HCT116 (cell line): ENCODE measurements around the gene TRERF1. TPM values are rescaled to one million over a fixed set of nuclear protein-coding genes. Genes with fewer than 3 reads are reported as not detected.

ENCODE experiments used
- ATAC-seq: fragments of 200-7000 bp; cut with Tn5 transposase; 2 replicates; pipeline ENCODE4 v1.9.1; 2020; ENCODE audit warnings: mild to moderate bottlenecking, moderate library complexity
- BruUV-seq: library from RNA; stranded (reverse); fragments of 400-500 nt; replicated peaks from 2 replicates; lab custom pipeline; 2021; lab: Mats Ljungman, UMichigan
- CTCF ChIA-PET: fragments of 300-600 bp; sonication (Branson Sonifier 250); formaldehyde crosslinking; loops from one replicate; lab custom pipeline; 2021; ENCODE audit warnings: antibody characterized with exemption; lab: Charles Lee
- POLR2A ChIA-PET: fragments of 300-600, 350-600 bp; sonication (Branson Sonifier 250); formaldehyde crosslinking; loops from one replicate; lab custom pipeline; 2021; ENCODE audit warnings: antibody characterized with exemption; lab: Charles Lee
- RAD21 ChIA-PET, 2 experiments: fragments of 300-600 bp; sonication (Branson Sonifier 250); formaldehyde crosslinking; loops; one replicate each; lab custom pipeline; 2023; ENCODE audit warnings: low total read pairs in 2 of 2; ENCODE audit not compliant: uncharacterized antibody in 2 of 2, unreplicated experiment in 2 of 2, low non-redundant PET in 1 of 2; lab: Charles Lee
- DNase-seq: peaks from one replicate; pipeline ENCODE4 v3.0.0-alpha.2; 2010; ENCODE audit warnings: low read depth, low spot score
- H2AFZ ChIP-seq: fragments of 200-600 bp; shearing (Covaris generic), sonication (generic); 2 replicates; pipeline ENCODE4 v1.6.1; 2017; ENCODE audit warnings: low read depth, mixed run types, mixed read lengths, antibody characterized with exemption, low read length; ENCODE audit not compliant: poor library complexity, severe bottlenecking
- H3K27ac ChIP-seq: 2 replicates; pipeline ENCODE4 v1.5.1; 2012; ENCODE audit warnings: low read depth, low read length
- H3K27me3 ChIP-seq: fragments of 200-600 bp; sonication (generic); 2 replicates; pipeline ENCODE4 v1.6.1; 2016; ENCODE audit warnings: mixed run types, low read length, mixed read lengths; ENCODE audit not compliant: insufficient read depth
- H3K36me3 ChIP-seq, 2 experiments: fragments of 200-500 bp in 1 of 2; fragments of 200-600 bp in 1 of 2; sonication (Bioruptor generic) in 1 of 2; sonication (generic) in 1 of 2; 2 replicates each; pipeline versions ENCODE4 v1.5.1 to v1.6.1; 2014 to 2016; ENCODE audit warnings: low read length in 2 of 2, inconsistent platforms in 1 of 2, mixed read lengths in 1 of 2, mixed run types in 1 of 2; ENCODE audit not compliant: insufficient read depth in 2 of 2, control insufficient read depth in 1 of 2
- H3K4me1 ChIP-seq, 2 experiments: fragments of 200-600 bp in 1 of 2; sonication (generic) in 1 of 2; 2 replicates each; pipeline versions ENCODE4 v1.5.1 to v1.6.1; 2012 to 2017; ENCODE audit warnings: low read length in 2 of 2, inconsistent platforms in 1 of 2, mild to moderate bottlenecking in 1 of 2, mixed read lengths in 1 of 2, mixed run types in 1 of 2, moderate library complexity in 1 of 2; ENCODE audit not compliant: insufficient read depth in 2 of 2, control insufficient read depth in 1 of 2
- H3K4me2 ChIP-seq: fragments of 200-600 bp; sonication (generic); 2 replicates; pipeline ENCODE4 v1.6.1; 2017; ENCODE audit warnings: mixed run types, low read length, mixed read lengths
- H3K4me3 ChIP-seq, 2 experiments: fragments of 200-600 bp in 1 of 2; sonication (generic) in 1 of 2; replicated peaks in 1 of 2; 2 replicates each; pipeline ENCODE4 v1.5.1; 2011 to 2016; ENCODE audit warnings: low read length in 2 of 2, control low read depth in 1 of 2, low read depth in 1 of 2, mild to moderate bottlenecking in 1 of 2, mixed read lengths in 1 of 2, mixed run types in 1 of 2
- H3K79me2 ChIP-seq: fragments of 200-600 bp; sonication (generic); 2 replicates; pipeline ENCODE4 v1.6.1; 2017; ENCODE audit warnings: mild to moderate bottlenecking, mixed run types, low read length, moderate library complexity, mixed read lengths; ENCODE audit not compliant: insufficient read depth
- H3K9ac ChIP-seq: fragments of 200-600 bp; sonication (generic); 2 replicates; pipeline ENCODE4 v1.6.1; 2016; ENCODE audit warnings: low read length, mixed read lengths
- H3K9me2 ChIP-seq: fragments of 200-600 bp; sonication (generic), shearing (Covaris generic); 2 replicates; pipeline ENCODE4 v1.6.1; 2017; ENCODE audit warnings: mixed run types, mild to moderate bottlenecking, moderate library complexity; ENCODE audit not compliant: insufficient read depth
- H3K9me3 ChIP-seq, 2 experiments: fragments of 200-500 bp in 1 of 2; fragments of 200-600 bp in 1 of 2; sonication (Bioruptor generic) in 1 of 2; sonication (generic) in 1 of 2; 2 replicates each; pipeline ENCODE4 v1.6.1; 2014 to 2017; ENCODE audit warnings: low read length in 2 of 2, mixed read lengths in 2 of 2, inconsistent platforms in 1 of 2, low read depth in 1 of 2, mild to moderate bottlenecking in 1 of 2, mixed run types in 1 of 2, moderate library complexity in 1 of 2; ENCODE audit not compliant: control insufficient read depth in 1 of 2, insufficient read depth in 1 of 2
- H4K20me1 ChIP-seq: fragments of 200-600 bp; sonication (generic), shearing (Covaris generic); 2 replicates; pipeline ENCODE4 v1.6.1; 2017; ENCODE audit warnings: mixed run types, mild to moderate bottlenecking, moderate library complexity; ENCODE audit not compliant: insufficient read depth
- ATF3 ChIP-seq: IDR thresholded peaks from 2 replicates; pipeline ENCODE4 v1.6.1; 2012
- CBX3 ChIP-seq: IDR thresholded peaks from 2 replicates; pipeline ENCODE4 v1.6.1; 2012; ENCODE audit warnings: low read depth
- CEBPB ChIP-seq: IDR thresholded peaks from 2 replicates; pipeline ENCODE4 v1.6.1; 2012; ENCODE audit warnings: low read depth
- CTCF ChIP-seq, 3 experiments: fragments of 200-600 bp in 1 of 3; sonication (generic) in 1 of 3; IDR thresholded peaks in 2 of 3; conservative IDR thresholded peaks in 1 of 3; 2 replicates each; pipeline ENCODE4 v1.5.1; 2012 to 2017; ENCODE audit warnings: low read depth in 2 of 3, low read length in 2 of 3, antibody characterized with exemption in 1 of 3, borderline replicate concordance in 1 of 3, control low read depth in 1 of 3, mild to moderate bottlenecking in 1 of 3, mixed read lengths in 1 of 3, mixed run types in 1 of 3, moderate library complexity in 1 of 3; ENCODE audit not compliant: insufficient read depth in 1 of 3
- EGR1 ChIP-seq: IDR thresholded peaks from 2 replicates; pipeline ENCODE4 v1.6.1; 2012; ENCODE audit warnings: low read depth
- EZH2 ChIP-seq: fragments of 200-600 bp; sonication (generic); IDR thresholded peaks from 2 replicates; pipeline ENCODE4 v1.6.1; 2017; ENCODE audit warnings: antibody characterized with exemption, mixed run types
- EZH2phosphoT487 ChIP-seq: fragments of 200-600 bp; IDR thresholded peaks from 2 replicates; pipeline ENCODE4 v1.6.1; 2018; ENCODE audit warnings: antibody characterized with exemption, borderline replicate concordance
- FOSL1 ChIP-seq: IDR thresholded peaks from 2 replicates; pipeline ENCODE4 v1.6.1; 2012; ENCODE audit warnings: low read depth
- JUND ChIP-seq: IDR thresholded peaks from 2 replicates; pipeline ENCODE4 v1.6.1; 2012
- MAX ChIP-seq: IDR thresholded peaks from 2 replicates; pipeline ENCODE4 v1.6.1; 2012
- POLR2AphosphoS5 ChIP-seq: IDR thresholded peaks from 2 replicates; pipeline ENCODE4 v1.6.1; 2011; ENCODE audit warnings: mild to moderate bottlenecking, low read depth, low read length, moderate library complexity
- RAD21 ChIP-seq: IDR thresholded peaks from 2 replicates; pipeline ENCODE4 v1.6.1; 2012; ENCODE audit warnings: low read depth, mild to moderate bottlenecking
- REST ChIP-seq: IDR thresholded peaks from 2 replicates; pipeline ENCODE4 v1.6.1; 2012; ENCODE audit warnings: low read depth
- SIN3A ChIP-seq: IDR thresholded peaks from 2 replicates; pipeline ENCODE4 v1.6.1; 2012; ENCODE audit warnings: low read depth
- SP1 ChIP-seq: IDR thresholded peaks from 2 replicates; pipeline ENCODE4 v1.6.1; 2012; ENCODE audit warnings: low read depth
- ZBTB33 ChIP-seq: IDR thresholded peaks from 2 replicates; pipeline ENCODE4 v1.6.1; 2011; ENCODE audit warnings: mild to moderate bottlenecking, low read length, moderate library complexity; ENCODE audit not compliant: insufficient replicate concordance; ENCODE audit errors: extremely low read depth
- ZNF274 ChIP-seq: fragments of 200-500 bp; sonication (Bioruptor generic); IDR thresholded peaks from 2 replicates; pipeline ENCODE4 v1.6.1; 2014; ENCODE audit warnings: mild to moderate bottlenecking, low read depth, low read length, inconsistent platforms
- intact Hi-C: fragments of 100-400 bp; cut with micrococcal nuclease; formaldehyde crosslinking; loops from 2 replicates; pipeline ENCODE4 v1.10.0; 2022
- total RNA-seq: library from RNA; stranded (reverse); gene quantifications from one replicate; pipeline ENCODE4 v1.2.1, GENCODE V29; 2021; ENCODE audit not compliant: unreplicated experiment

The TRERF1 gene
- total RNA-seq, 1 experiment from 2014 or later, result 12.4 TPM

- Histone ChIP-seq H3K4me1 (peaks cover 48 to 85% of the 10 kb centered on the region in 2 experiments), H3K9me3 (no peaks in the 10 kb centered on the region), H3K4me2 (peak overlapping the region; percentile 78), H3K79me2 (no peaks in the 10 kb centered on the region), H3K4me3 (peak overlapping the region; percentile 23 to 42), H3K9ac (peak overlapping the region; percentile 59), H3K9me2 (no peaks in the 10 kb centered on the region), H2AFZ (peak overlapping the region; percentile 42), H3K36me3 (no peaks in the 10 kb centered on the region), H3K27ac (peak overlapping the region; percentile 84), H3K27me3 (no peaks in the 10 kb centered on the region), H4K20me1 (no peaks in the 10 kb centered on the region)
- intact Hi-C loops, result loop anchor here (5.0 to 10.0 kb wide), 3 partner anchors 302 to 650 kb away; partner anchors contain the start of genes BYSL, MED20 and RPL7L1
- ATAC-seq (peak; percentile 62), DNase-seq (peak; percentile 97)
- TSS peak; percentile 41 for BruUV-seq
- ChIA-PET CTCF (interaction anchor here (0.7 to 3.0 kb wide), 3 partner anchors 9 to 682 kb away, joined by 3 to 13 read pairs (median 3); partner anchors contain the start of gene TRERF1), POLR2A (interaction anchor here (1.1 kb wide), 1 partner anchor 9 kb away, joined by 3 read pairs; no protein-coding TSS in a partner anchor), RAD21 (interaction anchor here (0.6 to 1.0 kb wide), 2 partner anchors 227 to 423 kb away, joined by 4 read pairs; partner anchors contain the start of gene TRERF1 (in 1 of the 2))
- TF ChIP-seq JUND, result peak; percentile 99
- TF ChIP-seq EGR1, result peak; percentile 28; the same call in 1 of the 2 replicates
- TF ChIP-seq ZBTB33, result no peak
- TF ChIP-seq SIN3A, result peak; percentile 91
- peak; percentile 87 for TF ChIP-seq CEBPB
- peak; percentile 100 for TF ChIP-seq FOSL1
- no peak for TF ChIP-seq REST
- no peak for TF ChIP-seq CTCF (IDR thresholded peaks at IDR 0.05 in 2 of 3, conservative IDR thresholded peaks at IDR 0.05 in 1 of 3; ENCODE audit: borderline replicate concordance in 1 of 3, insufficient read depth in 1 of 3, low read depth in 2 of 3, low read length in 2 of 3)
- peak; percentile 84 for TF ChIP-seq MAX
- TF ChIP-seq ATF3, result no peak; the same call in 1 of the 2 replicates
- peak; percentile 23 for TF ChIP-seq RAD21
- TF ChIP-seq POLR2AphosphoS5, result peak; percentile 72
- TF ChIP-seq ZNF274, result no peak
- TF ChIP-seq EZH2phosphoT487, result no peak
- no peak for TF ChIP-seq EZH2
- TF ChIP-seq CBX3, result peak; percentile 96
- peak; percentile 94 for TF ChIP-seq SP1
Observed at GRCh38 chr6:42224222-42225028, 227.3 kb downstream of the TRERF1 start.
